K562 (cell line): ENCODE measurements around the gene GNAI3. TPM values are rescaled to one million over a fixed set of nuclear protein-coding genes. Genes with fewer than 3 reads are reported as not detected.

Experiments
- ATAC-seq: fragments of 200-7000 bp; cut with Tn5 transposase; 3 replicates; pipeline ENCODE4 v1.9.1; 2020; ENCODE audit warnings: moderate library complexity
- BruUV-seq: library from RNA; stranded (reverse); fragments of 400-500 nt; replicated peaks from 2 replicates; lab custom pipeline; 2021; lab: Mats Ljungman, UMichigan
- CTCF ChIA-PET: fragments of 300-600 bp; formaldehyde crosslinking; extraction: SDS; loops from one replicate; lab custom pipeline; 2021; ENCODE audit warnings: low intra/inter-chr PET ratio; lab: Yijun Ruan, JAX
- POLR2A ChIA-PET: fragments of 300-600, 350-650 bp; sonication (Branson Sonifier 250); formaldehyde crosslinking; extraction: SDS; loops from one replicate; lab custom pipeline; 2021; ENCODE audit warnings: antibody characterized with exemption, inconsistent platforms; lab: Yijun Ruan, JAX
- DNase-seq, 4 experiments: peaks; one replicate each; pipeline versions ENCODE4 v3.0.0 to v3.0.0-alpha.2; 2011 to 2018; ENCODE audit warnings: low spot score in 3 of 4, mixed read lengths in 3 of 4; ENCODE audit errors: extremely low read depth in 1 of 4
- FAIRE-seq: peaks from 2 replicates; lab custom pipeline; 2011; peaks lifted over from hg19 to GRCh38; lab: Jason Lieb, UNC
- H2AFZ ChIP-seq: 2 replicates; pipeline ENCODE4 v1.6.0; 2011; ENCODE audit warnings: low read depth, low read length, control low read depth, inconsistent platforms
- H3K27ac ChIP-seq: fragments of 200-600 bp; 3 replicates; pipeline ENCODE4 v1.8.0; 2011; ENCODE audit warnings: low read depth, mild to moderate bottlenecking, control low read depth, inconsistent platforms, low read length, moderate library complexity, mixed read lengths; ENCODE audit errors: extremely low read depth
- H3K27me3 ChIP-seq, 2 experiments: fragments of 300-600 bp in 1 of 2; 2 replicates in 1 of 2; 3 replicates in 1 of 2; pipeline versions ENCODE4 v1.6.0 to v1.8.0; 2011; ENCODE audit warnings: inconsistent platforms in 2 of 2, low read length in 2 of 2, mild to moderate bottlenecking in 1 of 2, mixed read lengths in 1 of 2, moderate library complexity in 1 of 2; ENCODE audit not compliant: control insufficient read depth in 2 of 2, insufficient read depth in 2 of 2
- H3K36me3 ChIP-seq: fragments of 300-600 bp; 3 replicates; pipeline ENCODE4 v1.8.0; 2011; ENCODE audit warnings: mild to moderate bottlenecking, low read length, inconsistent platforms; ENCODE audit not compliant: control insufficient read depth, insufficient read depth
- H3K4me1 ChIP-seq, 2 experiments: fragments of 200-600 bp in 1 of 2; replicated peaks in 1 of 2; 2 replicates in 1 of 2; 3 replicates in 1 of 2; pipeline versions ENCODE4 v1.5.1 to v1.8.0; 2011; ENCODE audit warnings: inconsistent platforms in 2 of 2, low read length in 2 of 2, mild to moderate bottlenecking in 1 of 2, mixed read lengths in 1 of 2, moderate library complexity in 1 of 2; ENCODE audit not compliant: control insufficient read depth in 2 of 2, insufficient read depth in 2 of 2
- H3K4me2 ChIP-seq: 2 replicates; pipeline ENCODE4 v1.6.1; 2011; ENCODE audit warnings: low read length, control low read depth, inconsistent platforms, mixed read lengths; ENCODE audit not compliant: insufficient read depth
- H3K4me3 ChIP-seq: fragments of 200-600 bp; sonication (generic), shearing (Covaris generic); 2 replicates; pipeline ENCODE4 v1.5.1; 2016; ENCODE audit warnings: control low read depth, inconsistent platforms
- H3K79me2 ChIP-seq: fragments of 200-600 bp; 3 replicates; pipeline ENCODE4 v1.8.0; 2011; ENCODE audit warnings: low read length, inconsistent platforms; ENCODE audit not compliant: control insufficient read depth, insufficient read depth
- H3K9ac ChIP-seq, 2 experiments: 2 replicates each; pipeline versions ENCODE4 v1.6.0 to v1.6.1; 2011; ENCODE audit warnings: low read depth in 2 of 2, low read length in 2 of 2, control low read depth in 1 of 2, inconsistent platforms in 1 of 2, mild to moderate bottlenecking in 1 of 2, mixed read lengths in 1 of 2; ENCODE audit not compliant: insufficient read depth in 1 of 2
- H3K9me1 ChIP-seq: one replicate; pipeline ENCODE4 v1.6.0; 2011; ENCODE audit warnings: inconsistent platforms, mild to moderate bottlenecking, low read length, moderate library complexity; ENCODE audit not compliant: control insufficient read depth, insufficient read depth
- H3K9me3 ChIP-seq: replicated peaks from 2 replicates; pipeline ENCODE4 v1.5.1; 2011; ENCODE audit warnings: low read depth, low read length, inconsistent platforms; ENCODE audit not compliant: control insufficient read depth, insufficient read depth
- H4K20me1 ChIP-seq: replicated peaks from 2 replicates; pipeline ENCODE4 v1.6.1; 2011; ENCODE audit warnings: low read length, inconsistent platforms, mixed read lengths; ENCODE audit not compliant: control insufficient read depth, insufficient read depth
- CHCHD3 ChIP-seq: fragments of 250-450 bp; sonication (Bioruptor Pico); IDR thresholded peaks from 2 replicates; pipeline ENCODE4 v2.1.2; 2022; ENCODE audit warnings: mild to moderate bottlenecking
- CTBP1 ChIP-seq: fragments of 450-650 bp; IDR thresholded peaks from 2 replicates; pipeline ENCODE4 v1.6.1; 2016; ENCODE audit warnings: borderline replicate concordance
- EHMT2 ChIP-seq: fragments of 450-650 bp; IDR thresholded peaks from 2 replicates; pipeline ENCODE4 v1.6.1; 2018; ENCODE audit warnings: antibody characterized with exemption
- HDAC2 ChIP-seq: fragments of 450-650 bp; IDR thresholded peaks from 2 replicates; pipeline ENCODE4 v1.6.1; 2016; ENCODE audit warnings: mild to moderate bottlenecking
- ILF3 ChIP-seq: fragments of 450-650 bp; IDR thresholded peaks from 2 replicates; pipeline ENCODE4 v1.6.1; 2018; ENCODE audit warnings: antibody characterized with exemption, mild to moderate bottlenecking, moderate library complexity, borderline replicate concordance
- KAT2B ChIP-seq: IDR thresholded peaks from one replicate; pipeline ENCODE4 v1.6.1; 2012; ENCODE audit warnings: low read depth, mild to moderate bottlenecking, control low read depth, inconsistent platforms, low read length, moderate library complexity
- KLF13 ChIP-seq: fragments of 450-650 bp; IDR thresholded peaks from 2 replicates; pipeline ENCODE4 v1.6.1; 2016; ENCODE audit warnings: missing genetic modification characterization, low read depth, mild to moderate bottlenecking, missing compliant biosample characterization, moderate library complexity, borderline replicate concordance
- MEIS2 ChIP-seq: fragments of 450-650 bp; IDR thresholded peaks from 2 replicates; pipeline ENCODE4 v1.6.1; 2014; ENCODE audit warnings: mild to moderate bottlenecking; ENCODE audit not compliant: partially characterized antibody
- NR2C1 ChIP-seq, 2 experiments: fragments of 450-650 bp; IDR thresholded peaks; 2 replicates each; pipeline ENCODE4 v1.6.1; 2017; ENCODE audit warnings: mild to moderate bottlenecking in 2 of 2, antibody characterized with exemption in 1 of 2, inconsistent platforms in 1 of 2, missing compliant biosample characterization in 1 of 2, missing genetic modification characterization in 1 of 2
- OTX1 ChIP-seq: fragments of 450-650 bp; formaldehyde crosslinking; IDR thresholded peaks from 2 replicates; pipeline ENCODE4 v1.4.0; 2022; ENCODE audit warnings: mild to moderate bottlenecking
- PCBP1 ChIP-seq: fragments of 200-400 bp; formaldehyde crosslinking; IDR thresholded peaks from 2 replicates; pipeline ENCODE4 v1.6.1; 2018; ENCODE audit warnings: mild to moderate bottlenecking, low read depth, low read length; ENCODE audit not compliant: poor library complexity, severe bottlenecking
- PML ChIP-seq: IDR thresholded peaks from 2 replicates; pipeline ENCODE4 v1.6.1; 2012; ENCODE audit warnings: low read length, inconsistent platforms
- POLR2H ChIP-seq: IDR thresholded peaks from 2 replicates; pipeline ENCODE4 v1.6.1; 2016; ENCODE audit warnings: missing genetic modification characterization, low read depth, mild to moderate bottlenecking, control low read depth, missing compliant biosample characterization, moderate library complexity
- ZKSCAN8 ChIP-seq: fragments of 200-800 bp; sonication (Bioruptor generic); IDR thresholded peaks from 2 replicates; pipeline ENCODE4 v1.6.1; 2016; ENCODE audit warnings: missing genetic modification characterization, missing compliant biosample characterization
- ZNF133 ChIP-seq: fragments of 250-450 bp; sonication (Bioruptor Pico); IDR thresholded peaks from 2 replicates; pipeline ENCODE4 v1.4.0; 2020; ENCODE audit warnings: mild to moderate bottlenecking
- ZNF134 ChIP-seq: fragments of 250-450 bp; sonication (Bioruptor Pico); conservative IDR thresholded peaks from 2 replicates; pipeline ENCODE4 v1.4.0; 2020
- ZNF507 ChIP-seq: conservative IDR thresholded peaks from 2 replicates; pipeline ENCODE4 v1.6.1; 2017; ENCODE audit warnings: missing genetic modification characterization, missing compliant biosample characterization
- ZNF76 ChIP-seq: fragments of 250-450 bp; sonication (Bioruptor Pico); IDR thresholded peaks from 2 replicates; pipeline ENCODE4 v1.4.0; 2020; ENCODE audit warnings: mild to moderate bottlenecking, moderate library complexity, borderline replicate concordance
- WGBS: fragments of 100-300 bp; shearing (Covaris generic); methylation state at CpG from one replicate; pipeline ENCODE4 v1.1.6; 2016; ENCODE audit warnings: low coverage, mixed read lengths; ENCODE audit not compliant: insufficient coverage; ENCODE audit errors: missing lambda C conversion rate; 5-methylcytosine and 5-hydroxymethylcytosine counted together
- in situ Hi-C: fragments of 300-500 bp; cut with MboI; formaldehyde crosslinking; loops from 4 replicates; pipeline ENCODE4 v1.15.0; 2018; ENCODE audit warnings: inconsistent platforms, mixed read lengths
- intact Hi-C: fragments of 100-400 bp; cut with micrococcal nuclease; formaldehyde crosslinking; loops from 2 replicates; pipeline ENCODE4 v1.14.2; 2022
- polyA plus RNA-seq, 8 experiments: library from polyadenylated mRNA; depleted of rRNA in 4 of 8; stranded (reverse) in 5 of 8; unstranded in 3 of 8; fragments of >200 nt; fragmentation: Nextera tagmentation in 2 of 8; fragmentation: Illumina TruSeq in 1 of 8; extraction: Ambion mirVana in 2 of 8; extraction: Trizol in 1 of 8; gene quantifications; 2 replicates each; pipeline versions ENCODE4 v1.2.1 to v1.2.3, GENCODE V29; 2011 to 2014; ENCODE audit warnings: inconsistent platforms in 1 of 8, missing spikeins in 1 of 8
- total RNA-seq, 7 experiments: library from RNA; depleted of rRNA in 6 of 7; stranded (reverse); fragments of >200 nt in 6 of 7; fragmentation: Illumina TruSeq in 2 of 7; extraction: Trizol in 2 of 7; gene quantifications; 2 replicates each; pipeline versions ENCODE4 v1.2.1 to v1.2.3, GENCODE V29; 2011 to 2021; ENCODE audit warnings: low replicate concordance in 1 of 7
- TF ChIP-seq, protein P1 (sequence below): sonication (generic); formaldehyde crosslinking; IDR thresholded peaks from 2 replicates; pipeline ENCODE4 v1.8.0; 2022; ENCODE audit warnings: missing genetic modification reagents, mild to moderate bottlenecking, borderline replicate concordance
- TF ChIP-seq, protein P2 (sequence below): IDR thresholded peaks from 2 replicates; pipeline ENCODE4 v1.6.1; 2012; ENCODE audit warnings: low read depth, low read length, improper control_type of control experiment, borderline replicate concordance

The GNAI3 gene
- total and polyA plus RNA-seq, 9 of the 15 experiments (the other 6 are each of a cell fraction or from before 2014, with no cell fraction given) = 6.3 to 13.2 (median 8.9) TPM

DNA sequence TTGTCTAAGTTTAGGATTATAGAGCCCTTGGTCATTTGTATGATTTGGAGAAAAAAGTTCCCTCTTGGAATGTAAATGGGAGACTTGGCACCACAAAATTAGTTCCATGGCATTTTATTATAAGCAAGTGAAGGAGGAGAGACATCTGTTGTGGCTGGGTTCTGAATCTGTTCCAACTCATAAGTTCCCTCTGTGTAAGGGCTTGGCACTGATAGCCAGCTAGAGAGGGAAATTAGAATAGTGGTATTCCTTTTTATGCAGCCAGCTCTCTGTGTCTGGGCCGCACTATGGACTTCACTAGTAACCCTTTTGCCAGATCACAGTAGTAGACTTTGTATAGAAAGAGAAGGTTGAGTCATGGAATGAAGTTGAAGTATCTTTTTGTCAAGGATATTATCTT is 31.1 kb downstream of the GNAI3 start:
- intact Hi-C loops = no loop called here
- H3K4me2 ChIP-seq = no peak overlapping the region
- in situ Hi-C loops = no loop called here
- no peak overlapping the region for H2AFZ ChIP-seq
- POLR2A ChIA-PET = interaction anchor here (1.0 kb wide), 1 partner anchor 14 kb away, joined by 5 read pairs; no protein-coding TSS in a partner anchor
- no peak for ATAC-seq
- no TSS peak for BruUV-seq
- H3K4me3 ChIP-seq = no peak overlapping the region
- no peaks in the 10 kb centered on the region for H3K9me3 ChIP-seq
- H4K20me1 ChIP-seq = no peaks in the 10 kb centered on the region
- no peaks in the 10 kb centered on the region for H3K27me3 ChIP-seq
- no peaks in the 10 kb centered on the region for H3K4me1 ChIP-seq
- CTCF ChIA-PET = no interaction called here
- H3K79me2 ChIP-seq = no peaks in the 10 kb centered on the region
- H3K27ac ChIP-seq = no peak overlapping the region
- peaks cover 59% of the 10 kb centered on the region for H3K36me3 ChIP-seq
- no peaks in the 10 kb centered on the region for H3K9me1 ChIP-seq
- no peak overlapping the region for H3K9ac ChIP-seq
- no peak for FAIRE-seq
- no peak for DNase-seq
- whole genome bisulfite sequencing = 88% methylated on average over 1 of the region's 1 CpG
- TF ChIP-seq PCBP1 (no peak), MEIS2 (no peak), ZNF76 (CRISPR knock-in tag) (no peak), CTBP1 (no peak), ZNF134 (CRISPR knock-in tag) (no peak), ZNF507 (no peak), CHCHD3 (no peak), NR2C1 (IDR thresholded peaks at IDR 0.05) (no peak), NR2C1 (tag; IDR thresholded peaks at IDR 0.05) (no peak), ILF3 (no peak), ZKSCAN8 (no peak), OTX1 (CRISPR knock-in tag) (no peak), ZNF133 (no peak), EHMT2 (no peak), KAT2B (no peak), HDAC2 (no peak), KLF13 (tag) (no peak), PML (no peak), POLR2H (no peak)
- TF ChIP-seq, protein P1, sequence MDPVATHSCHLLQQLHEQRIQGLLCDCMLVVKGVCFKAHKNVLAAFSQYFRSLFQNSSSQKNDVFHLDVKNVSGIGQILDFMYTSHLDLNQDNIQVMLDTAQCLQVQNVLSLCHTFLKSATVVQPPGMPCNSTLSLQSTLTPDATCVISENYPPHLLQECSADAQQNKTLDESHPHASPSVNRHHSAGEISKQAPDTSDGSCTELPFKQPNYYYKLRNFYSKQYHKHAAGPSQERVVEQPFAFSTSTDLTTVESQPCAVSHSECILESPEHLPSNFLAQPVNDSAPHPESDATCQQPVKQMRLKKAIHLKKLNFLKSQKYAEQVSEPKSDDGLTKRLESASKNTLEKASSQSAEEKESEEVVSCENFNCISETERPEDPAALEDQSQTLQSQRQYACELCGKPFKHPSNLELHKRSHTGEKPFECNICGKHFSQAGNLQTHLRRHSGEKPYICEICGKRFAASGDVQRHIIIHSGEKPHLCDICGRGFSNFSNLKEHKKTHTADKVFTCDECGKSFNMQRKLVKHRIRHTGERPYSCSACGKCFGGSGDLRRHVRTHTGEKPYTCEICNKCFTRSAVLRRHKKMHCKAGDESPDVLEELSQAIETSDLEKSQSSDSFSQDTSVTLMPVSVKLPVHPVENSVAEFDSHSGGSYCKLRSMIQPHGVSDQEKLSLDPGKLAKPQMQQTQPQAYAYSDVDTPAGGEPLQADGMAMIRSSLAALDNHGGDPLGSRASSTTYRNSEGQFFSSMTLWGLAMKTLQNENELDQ (CRISPR knock-in tag) = no peak
- TF ChIP-seq, protein P2, sequence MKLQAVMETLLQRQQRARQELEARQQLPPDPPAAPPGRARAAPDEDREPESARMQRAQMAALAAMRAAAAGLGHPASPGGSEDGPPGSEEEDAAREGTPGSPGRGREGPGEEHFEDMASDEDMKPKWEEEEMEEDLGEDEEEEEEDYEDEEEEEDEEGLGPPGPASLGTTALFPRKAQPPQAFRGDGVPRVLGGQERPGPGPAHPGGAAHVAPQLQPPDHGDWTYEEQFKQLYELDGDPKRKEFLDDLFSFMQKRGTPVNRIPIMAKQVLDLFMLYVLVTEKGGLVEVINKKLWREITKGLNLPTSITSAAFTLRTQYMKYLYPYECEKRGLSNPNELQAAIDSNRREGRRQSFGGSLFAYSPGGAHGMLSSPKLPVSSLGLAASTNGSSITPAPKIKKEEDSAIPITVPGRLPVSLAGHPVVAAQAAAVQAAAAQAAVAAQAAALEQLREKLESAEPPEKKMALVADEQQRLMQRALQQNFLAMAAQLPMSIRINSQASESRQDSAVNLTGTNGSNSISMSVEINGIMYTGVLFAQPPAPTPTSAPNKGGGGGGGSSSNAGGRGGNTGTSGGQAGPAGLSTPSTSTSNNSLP = no peak
